Activated CD8-positive, alpha-beta memory T cell treated with anti-CD3 and anti-CD28 coated beads for 24 hours (primary cell): ENCODE measurements around the gene ZFAND3.

ENCODE experiments used
- DNase-seq: peaks from one replicate; pipeline ENCODE4 v3.0.0-alpha.2; 2020

The ZFAND3 gene

GRCh38 chr6:38142178-38142902 is 322.8 kb downstream of the ZFAND3 start:
- DNase-seq: no peak

DNA sequence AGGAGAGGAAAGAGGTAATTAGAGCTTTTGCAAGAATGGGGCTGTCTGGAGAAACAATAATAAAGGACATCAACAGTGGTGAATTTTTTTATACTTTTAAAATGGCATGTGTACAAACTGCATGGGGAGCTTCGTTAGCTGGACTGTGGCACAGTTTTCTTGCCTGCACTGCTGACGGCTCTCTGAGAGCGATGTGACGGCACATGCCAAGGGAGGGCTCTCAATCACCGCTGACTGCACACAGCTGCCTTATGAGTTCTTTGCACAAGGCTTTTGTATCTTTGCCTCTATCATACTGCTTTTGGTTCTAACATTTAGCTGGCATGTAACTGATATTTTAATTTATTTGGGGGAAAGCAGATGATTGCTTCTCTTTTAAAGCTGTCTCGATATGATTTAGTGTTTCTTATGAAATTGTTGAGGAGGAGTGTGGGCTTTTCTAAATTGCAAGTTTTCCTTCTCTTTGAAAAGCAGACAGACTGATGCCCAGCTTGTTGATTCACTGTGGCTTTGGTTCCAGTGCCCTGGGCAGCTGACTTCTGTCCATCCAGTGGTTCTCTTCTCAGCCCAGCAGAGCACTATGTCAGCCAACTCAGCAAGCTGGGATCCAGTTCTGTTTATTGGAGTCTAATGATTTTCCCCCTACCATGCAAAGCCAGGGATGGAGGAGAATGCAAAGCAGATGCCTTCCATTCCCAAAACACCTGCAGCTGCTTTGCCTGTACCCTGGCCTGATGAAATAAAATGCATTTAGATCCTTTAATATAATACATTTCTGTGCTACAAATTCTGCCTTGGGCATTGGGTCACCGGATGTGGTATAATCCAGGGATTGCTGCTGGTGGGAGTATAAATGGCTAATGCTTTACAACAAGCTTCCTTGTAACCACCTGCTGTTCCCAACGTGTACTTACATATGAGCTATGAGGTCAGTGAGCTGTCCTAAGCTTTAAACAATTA is 323.9 kb downstream of the ZFAND3 start:
- DNase-seq: no peak

GRCh38 chr6:38144365-38144945 is 324.9 kb downstream of the ZFAND3 start:
- no peak for DNase-seq

GRCh38 chr6:38146021-38146733 is 326.6 kb downstream of the ZFAND3 start:
- DNase-seq: peak; percentile 50

GRCh38 chr6:38146734-38147027 is 327.2 kb downstream of the ZFAND3 start:
- no peak for DNase-seq

- no peak for DNase-seq
These were observed 329.1 kb downstream of the ZFAND3 start for GRCh38 chr6:38148606-38149005.

- DNase-seq: peak; percentile 38
These were observed 330.0 kb downstream of the ZFAND3 start for GRCh38 chr6:38149531-38149930.

DNA sequence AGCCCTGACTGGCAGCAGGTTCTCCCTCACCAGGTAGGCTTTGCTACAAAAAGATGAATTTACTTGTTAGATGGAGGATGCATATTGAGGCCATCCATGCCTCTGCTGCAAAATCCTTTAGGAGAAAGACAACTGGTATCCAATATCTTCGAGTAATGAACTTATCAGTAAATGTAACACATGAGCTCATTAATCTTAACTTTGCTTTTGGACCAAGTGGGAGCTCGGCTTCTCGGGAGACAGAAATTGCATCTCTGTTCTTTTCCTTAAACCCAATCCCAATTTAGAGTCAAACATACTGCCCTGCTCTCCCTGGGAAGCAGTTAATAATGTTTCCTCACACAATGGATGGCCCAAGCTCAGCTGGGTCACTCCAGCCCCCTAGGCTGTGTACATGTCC is 330.5 kb downstream of the ZFAND3 start:
- DNase-seq: peak; percentile 24

- DNase-seq: peak; percentile 32
These were observed 331.3 kb downstream of the ZFAND3 start for GRCh38 chr6:38150681-38151296.

DNA sequence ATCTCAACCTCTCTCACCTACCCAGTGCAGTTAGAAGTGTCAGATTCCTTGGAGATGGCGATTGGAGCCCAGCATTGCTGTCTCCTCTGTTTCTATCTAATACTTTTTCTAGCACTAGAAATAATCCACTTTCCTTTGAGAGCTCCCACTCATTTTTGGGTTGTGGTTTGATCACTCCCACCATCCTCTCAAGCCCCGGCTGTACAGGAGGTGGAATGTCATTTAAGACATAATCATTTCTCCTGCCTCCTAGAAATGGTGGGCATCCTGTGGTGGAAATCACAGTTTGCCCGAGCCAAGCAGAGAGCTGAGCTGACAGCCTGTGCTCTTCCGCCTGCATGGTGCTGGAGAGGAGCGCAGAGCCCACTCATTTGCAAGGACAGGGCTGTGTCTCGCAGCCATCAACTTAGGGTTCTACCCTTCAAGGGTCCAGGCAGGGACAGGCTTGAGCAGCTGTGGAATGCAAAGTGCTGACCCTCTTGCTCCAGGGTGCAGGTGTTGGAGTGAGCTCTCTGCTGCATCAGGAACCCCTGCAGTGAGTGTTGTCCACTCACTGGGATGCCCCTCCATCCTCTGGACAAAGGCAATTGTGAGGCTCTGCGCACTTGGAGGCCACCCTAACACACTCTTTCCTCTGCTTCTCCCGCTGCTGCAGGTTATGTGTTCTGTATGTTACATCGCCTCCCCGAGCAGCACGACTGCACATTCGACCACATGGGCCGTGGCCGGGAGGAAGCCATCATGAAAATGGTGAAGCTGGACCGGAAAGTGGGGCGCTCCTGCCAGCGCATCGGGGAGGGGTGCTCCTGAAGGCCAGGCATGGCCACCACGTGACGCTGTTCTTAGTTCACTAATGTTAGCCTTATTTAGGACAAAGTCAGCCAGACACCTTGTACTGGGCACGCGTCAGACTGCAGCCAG is 332.3 kb downstream of the ZFAND3 start:
- no peak for DNase-seq

GRCh38 chr6:38152620-38153019 is 333.1 kb downstream of the ZFAND3 start:
- DNase-seq: no peak

DNA sequence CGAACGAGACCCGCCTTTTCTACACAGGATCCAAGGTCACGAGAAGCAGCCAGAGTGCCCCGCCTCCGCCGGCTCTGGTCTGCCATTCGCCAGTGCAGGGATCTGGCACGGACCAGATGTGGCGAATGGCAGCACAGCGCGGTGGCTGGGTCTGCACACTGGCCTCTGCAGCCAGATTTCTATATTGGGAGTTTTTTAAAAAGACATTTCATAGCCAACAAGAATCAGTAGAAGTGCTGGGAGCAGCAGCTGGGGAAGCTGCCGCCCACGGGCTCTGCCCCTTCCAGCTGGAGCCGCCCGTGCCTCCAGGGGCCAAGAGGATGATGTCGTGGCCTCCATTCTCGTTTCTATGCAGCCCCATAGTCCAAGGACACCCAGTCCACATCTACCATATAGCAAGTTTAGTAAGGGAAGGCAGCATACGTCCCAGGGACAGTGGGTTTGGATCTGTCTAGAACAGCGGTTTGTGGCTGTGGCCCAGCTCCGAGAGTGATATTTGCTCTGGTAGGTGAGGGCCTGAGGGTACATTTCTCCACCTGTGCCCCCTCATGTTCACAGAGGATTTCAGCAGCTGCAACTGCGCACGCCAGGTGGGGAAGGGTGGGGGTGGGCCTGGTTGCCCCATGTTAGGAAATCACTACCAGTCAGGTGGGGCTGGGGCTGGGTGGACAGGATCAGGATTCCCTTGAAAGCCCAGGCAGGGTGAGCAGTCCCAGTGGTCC is 333.7 kb downstream of the ZFAND3 start:
- no peak for DNase-seq

DNA sequence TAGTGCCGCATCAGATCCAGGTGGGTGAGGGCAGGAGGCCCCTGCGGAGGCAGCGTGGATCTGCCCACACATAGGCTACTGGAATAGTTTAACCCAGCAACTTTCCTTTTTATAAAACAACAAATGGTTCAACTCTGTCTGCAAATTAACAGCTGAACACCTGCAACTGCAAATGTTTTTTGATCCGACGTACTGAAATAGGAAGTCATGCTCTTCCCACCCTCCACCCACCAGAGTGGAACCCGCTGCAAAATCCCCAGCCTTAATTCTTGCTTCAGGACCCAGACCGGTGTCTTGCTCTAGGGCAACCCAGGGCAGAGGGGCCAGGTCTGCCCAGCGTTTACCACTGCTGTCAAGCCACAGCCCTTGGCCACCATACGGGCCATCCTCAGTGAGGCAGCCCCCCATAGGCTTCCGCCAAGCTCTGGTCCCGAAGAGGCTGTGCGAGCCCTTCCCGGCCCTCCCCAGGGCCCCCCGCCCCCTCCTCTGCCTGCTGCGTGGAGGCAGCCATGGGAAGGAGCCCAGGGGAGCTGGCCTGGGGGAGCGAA is 334.3 kb downstream of the ZFAND3 start:
- no peak for DNase-seq

DNA sequence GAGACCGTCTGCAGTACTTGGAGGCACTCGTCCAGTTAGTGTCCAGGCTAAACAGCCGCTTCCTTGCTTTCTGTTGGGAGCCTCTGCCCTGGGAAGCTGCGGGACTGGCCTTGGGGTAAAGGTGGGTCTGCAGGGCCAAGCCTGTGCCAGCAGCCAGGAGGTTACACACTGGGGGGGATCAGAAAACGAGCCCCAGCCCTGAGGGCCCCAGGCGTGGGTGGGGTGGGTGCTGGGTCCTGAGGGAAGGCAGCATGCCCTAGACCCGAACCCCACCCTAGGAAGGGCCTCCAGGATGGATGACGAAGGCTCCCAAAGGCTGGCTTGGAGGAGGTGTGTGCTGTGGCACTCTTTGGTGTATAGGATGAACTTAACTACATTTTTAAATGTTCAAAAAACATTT is 335.2 kb downstream of the ZFAND3 start:
- no peak for DNase-seq

GRCh38 chr6:38155144-38155543 is 335.6 kb downstream of the ZFAND3 start:
- no peak for DNase-seq

- no peak for DNase-seq
These were observed 336.2 kb downstream of the ZFAND3 start for GRCh38 chr6:38155621-38156204.

GRCh38 chr6:38156818-38157565 is 337.5 kb downstream of the ZFAND3 start:
- no peak for DNase-seq

DNA sequence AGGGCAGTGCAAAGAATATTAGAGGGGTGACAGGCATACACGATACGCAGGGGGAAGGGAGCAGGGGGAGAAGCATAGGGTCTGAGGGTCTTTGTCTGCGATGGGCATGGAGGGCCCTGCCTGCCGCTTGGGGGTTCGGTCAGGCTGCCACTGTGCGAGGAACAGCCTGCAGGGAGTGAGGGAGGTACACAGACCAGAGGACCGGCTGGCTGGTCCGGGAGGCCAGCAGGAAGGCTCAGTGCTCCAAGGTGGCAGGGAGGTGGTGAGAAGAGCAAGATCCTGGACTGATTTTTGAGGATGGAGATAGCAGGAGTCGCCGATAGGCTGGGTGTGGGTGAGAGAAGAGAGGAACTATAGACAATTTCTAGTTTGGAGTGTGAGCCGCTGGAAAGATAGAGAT is 338.4 kb downstream of the ZFAND3 start:
- no peak for DNase-seq

DNA sequence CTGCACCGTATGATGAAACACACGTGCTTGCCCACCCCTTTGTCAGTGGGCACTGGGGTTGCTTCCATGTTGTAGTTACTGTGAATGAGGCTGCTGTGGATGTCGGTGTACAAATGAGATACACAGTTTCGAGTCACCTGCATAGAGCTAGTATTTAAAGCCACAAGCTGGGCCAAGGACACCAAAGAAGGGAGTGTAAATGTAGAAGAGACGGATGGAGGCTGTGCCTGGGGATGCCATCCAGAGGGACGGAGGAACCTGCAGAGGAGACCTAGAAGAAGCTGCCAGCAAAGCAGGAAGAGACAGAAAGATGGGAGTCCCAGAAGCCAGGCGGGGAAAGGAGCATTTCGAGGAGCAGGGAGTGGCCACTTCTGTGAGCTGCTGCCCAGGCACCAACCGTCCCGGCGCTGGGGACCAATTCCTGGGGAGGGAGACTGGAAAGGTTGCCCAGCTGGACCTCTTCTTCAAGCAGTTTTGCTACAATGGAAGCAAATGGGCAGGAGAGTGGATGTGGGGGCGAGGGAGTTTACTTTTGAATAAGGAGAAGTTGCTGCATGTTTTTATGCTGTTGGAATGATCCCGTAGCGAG is 339.3 kb downstream of the ZFAND3 start:
- DNase-seq: no peak
